Measurements from ENCODE around the gene JAKMIP1. TPM values are rescaled to one million over a fixed set of nuclear protein-coding genes. Genes with fewer than 3 reads are reported as not detected.

The JAKMIP1 gene
- total RNA-seq, 3 donors from 2014 or later, result 0.66 to 0.88 (median 0.80) TPM

DNA sequence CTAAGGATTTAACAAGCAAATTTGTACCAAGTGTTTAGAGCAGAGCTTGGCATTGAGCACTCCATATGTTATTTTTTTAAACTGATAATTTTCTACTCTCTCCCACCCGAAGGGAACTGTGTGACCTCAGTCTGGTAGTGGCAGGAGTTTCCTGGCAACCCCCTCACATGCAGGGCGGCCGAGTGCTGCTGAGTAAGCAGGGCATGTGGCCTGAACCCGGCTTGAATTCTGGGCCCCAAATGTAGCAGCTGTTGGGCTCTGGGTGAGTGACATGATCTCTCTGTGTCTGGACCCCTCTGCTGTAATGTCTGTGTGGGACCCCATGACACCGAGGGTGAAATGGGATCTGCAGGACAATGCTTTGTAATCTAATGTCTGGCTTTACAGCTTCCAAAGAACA, 168.5 kb downstream of the JAKMIP1 start:
- Histone ChIP-seq H3K9me3 (no peaks in the 10 kb centered on the region), H3K27ac (no peak overlapping the region), H3K36me3 (no peaks in the 10 kb centered on the region), H3K27me3 (no peaks in the 10 kb centered on the region), H3K4me3 (no peak overlapping the region), H3K4me1 (no peaks in the 10 kb centered on the region)
- intact Hi-C loops (cut with DNase I; ENCODE audit: low total_unique reads), result no loop called here
- DNase-seq (ENCODE audit: low spot score in 2 of 2), result no peak
- TF ChIP-seq POLR2A (IDR thresholded peaks at IDR 0.05), result no peak
- TF ChIP-seq, protein P1, sequence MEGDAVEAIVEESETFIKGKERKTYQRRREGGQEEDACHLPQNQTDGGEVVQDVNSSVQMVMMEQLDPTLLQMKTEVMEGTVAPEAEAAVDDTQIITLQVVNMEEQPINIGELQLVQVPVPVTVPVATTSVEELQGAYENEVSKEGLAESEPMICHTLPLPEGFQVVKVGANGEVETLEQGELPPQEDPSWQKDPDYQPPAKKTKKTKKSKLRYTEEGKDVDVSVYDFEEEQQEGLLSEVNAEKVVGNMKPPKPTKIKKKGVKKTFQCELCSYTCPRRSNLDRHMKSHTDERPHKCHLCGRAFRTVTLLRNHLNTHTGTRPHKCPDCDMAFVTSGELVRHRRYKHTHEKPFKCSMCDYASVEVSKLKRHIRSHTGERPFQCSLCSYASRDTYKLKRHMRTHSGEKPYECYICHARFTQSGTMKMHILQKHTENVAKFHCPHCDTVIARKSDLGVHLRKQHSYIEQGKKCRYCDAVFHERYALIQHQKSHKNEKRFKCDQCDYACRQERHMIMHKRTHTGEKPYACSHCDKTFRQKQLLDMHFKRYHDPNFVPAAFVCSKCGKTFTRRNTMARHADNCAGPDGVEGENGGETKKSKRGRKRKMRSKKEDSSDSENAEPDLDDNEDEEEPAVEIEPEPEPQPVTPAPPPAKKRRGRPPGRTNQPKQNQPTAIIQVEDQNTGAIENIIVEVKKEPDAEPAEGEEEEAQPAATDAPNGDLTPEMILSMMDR (IDR thresholded peaks at IDR 0.05), result no peak
- no peak for TF ChIP-seq POLR2AphosphoS5 (IDR thresholded peaks at IDR 0.05)

DNA sequence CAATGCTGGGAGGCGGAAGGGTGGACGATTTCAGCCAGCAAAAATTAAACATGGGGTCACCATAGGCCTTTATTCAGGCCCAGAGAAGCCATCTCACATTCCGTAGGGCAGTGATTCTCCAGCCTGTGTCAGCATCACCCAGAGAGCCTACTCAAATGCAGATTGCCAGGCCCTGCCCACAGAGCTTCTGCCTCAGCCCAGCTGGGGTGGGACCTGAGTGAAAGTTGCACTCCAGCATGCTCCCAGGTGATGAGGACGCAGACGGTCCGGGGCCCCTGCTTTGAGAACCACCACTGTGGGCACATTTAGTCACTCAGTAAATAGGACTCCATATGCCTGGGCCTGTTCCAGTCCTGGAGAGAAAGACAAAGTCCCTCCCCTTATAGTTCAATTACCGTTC, 169.7 kb downstream of the JAKMIP1 start:
- TF ChIP-seq POLR2A (IDR thresholded peaks at IDR 0.05) (no peak), POLR2AphosphoS5 (IDR thresholded peaks at IDR 0.05) (no peak)
- TF ChIP-seq, protein P1 (IDR thresholded peaks at IDR 0.05), result no peak
- intact Hi-C loops (cut with DNase I; ENCODE audit: low total_unique reads), result no loop called here
- H3K4me3 ChIP-seq, result no peak overlapping the region

DNA sequence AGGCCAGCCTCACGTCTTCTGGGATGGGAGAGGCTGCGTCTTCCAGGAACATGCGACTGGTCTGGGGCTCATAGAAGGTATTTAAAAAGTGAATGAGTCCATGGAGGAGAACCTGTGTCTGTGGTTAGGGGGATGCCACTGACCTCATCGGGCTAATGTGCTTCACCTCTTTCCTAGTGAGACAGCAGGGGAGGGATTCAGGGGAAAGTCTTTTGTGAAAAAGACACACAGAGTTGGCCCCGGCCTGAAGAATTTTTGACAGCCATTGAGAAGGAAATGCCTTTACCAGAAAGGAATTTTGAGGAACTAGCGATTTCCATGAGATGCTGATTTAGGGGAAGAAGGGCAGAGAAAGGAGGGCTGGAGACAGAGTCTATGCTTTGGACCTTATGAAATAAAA, 171.1 kb downstream of the JAKMIP1 start:
- no peak for DNase-seq (ENCODE audit: low spot score in 2 of 2)
- Histone ChIP-seq H3K4me1 (no peaks in the 10 kb centered on the region), H3K9me3 (no peaks in the 10 kb centered on the region), H3K36me3 (no peaks in the 10 kb centered on the region), H3K4me3 (no peak overlapping the region), H3K27me3 (no peaks in the 10 kb centered on the region), H3K27ac (no peak overlapping the region)
- intact Hi-C loops (cut with DNase I; ENCODE audit: low total_unique reads), result loop anchor here (5.0 kb wide), 1 partner anchor 1852 kb away; no protein-coding TSS in a partner anchor
- TF ChIP-seq POLR2AphosphoS5 (IDR thresholded peaks at IDR 0.05), result no peak
- TF ChIP-seq, protein P1 (IDR thresholded peaks at IDR 0.05), result no peak
- TF ChIP-seq POLR2A (IDR thresholded peaks at IDR 0.05), result no peak

More for the DNA sequence above, 169.7 kb downstream of the JAKMIP1 start:
- H3K27me3 ChIP-seq, result no peaks in the 10 kb centered on the region
- no peak for DNase-seq (ENCODE audit: low spot score in 2 of 2)
- H3K4me1 ChIP-seq, result no peaks in the 10 kb centered on the region
- H3K9me3 ChIP-seq, result no peaks in the 10 kb centered on the region
- H3K36me3 ChIP-seq, result no peaks in the 10 kb centered on the region
- no peak overlapping the region for H3K27ac ChIP-seq

DNA sequence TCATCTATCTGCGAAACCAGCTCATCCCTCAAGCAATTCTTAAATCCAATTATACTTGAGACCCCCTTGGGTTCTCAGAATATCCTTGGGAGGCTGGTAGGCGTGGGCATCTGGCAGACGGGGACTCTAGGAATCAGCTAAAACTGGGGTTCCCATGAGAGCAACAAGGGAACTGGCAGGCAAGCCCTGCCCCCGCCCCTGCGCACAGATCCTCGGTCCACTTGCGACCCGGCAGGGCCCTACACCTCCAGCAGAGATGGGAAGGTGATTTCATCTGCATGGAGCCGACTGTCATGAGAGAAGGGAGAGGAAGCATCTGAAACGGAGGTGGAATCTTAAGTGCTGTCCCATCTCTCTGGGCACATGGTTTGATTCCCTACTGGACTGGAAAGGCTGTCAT, 172.2 kb downstream of the JAKMIP1 start:
- H3K9me3 ChIP-seq, result no peaks in the 10 kb centered on the region
- intact Hi-C loops (cut with DNase I; ENCODE audit: low total_unique reads), result loop anchor here (5.0 kb wide), 1 partner anchor 1851 kb away; no protein-coding TSS in a partner anchor
- no peaks in the 10 kb centered on the region for H3K4me1 ChIP-seq
- no peak for TF ChIP-seq POLR2A (IDR thresholded peaks at IDR 0.05)
- no peak for TF ChIP-seq POLR2AphosphoS5 (IDR thresholded peaks at IDR 0.05)
- TF ChIP-seq, protein P1 (IDR thresholded peaks at IDR 0.05), result no peak
- DNase-seq (ENCODE audit: low spot score in 2 of 2), result no peak
- H3K27ac ChIP-seq, result no peak overlapping the region
- no peak overlapping the region for H3K4me3 ChIP-seq
- H3K36me3 ChIP-seq, result no peaks in the 10 kb centered on the region
- H3K27me3 ChIP-seq, result no peaks in the 10 kb centered on the region

DNA sequence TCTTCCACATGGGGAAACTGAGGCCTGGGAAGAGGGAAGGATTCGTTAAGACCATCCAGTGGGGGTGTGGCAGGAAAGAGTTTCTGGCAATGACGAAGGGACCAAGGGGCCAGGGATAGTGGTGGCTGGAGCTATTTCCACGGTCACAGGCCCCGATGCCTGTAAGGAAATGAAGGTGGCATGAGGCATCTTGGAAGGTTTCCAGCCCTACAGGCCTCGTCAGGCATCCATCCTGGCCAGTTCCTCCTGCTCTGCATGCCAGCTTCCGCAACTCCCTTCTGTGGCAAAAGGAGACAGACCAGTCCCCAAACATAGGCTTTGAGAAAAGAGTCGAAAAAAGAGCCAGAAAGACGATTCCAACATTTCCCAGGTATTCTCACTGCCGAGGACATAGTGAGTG, 173.0 kb downstream of the JAKMIP1 start:
- intact Hi-C loops (cut with DNase I; ENCODE audit: low total_unique reads), result loop anchor here (5.0 kb wide), 1 partner anchor 1850 kb away; no protein-coding TSS in a partner anchor
- no peak overlapping the region for H3K4me3 ChIP-seq
- no peaks in the 10 kb centered on the region for H3K9me3 ChIP-seq
- H3K36me3 ChIP-seq, result no peaks in the 10 kb centered on the region
- peak in 1 of 2 donors; percentile 51 for DNase-seq (ENCODE audit: low spot score in 2 of 2)
- no peaks in the 10 kb centered on the region for H3K27me3 ChIP-seq
- no peaks in the 10 kb centered on the region for H3K4me1 ChIP-seq
- TF ChIP-seq POLR2AphosphoS5 (IDR thresholded peaks at IDR 0.05) (no peak), POLR2A (IDR thresholded peaks at IDR 0.05) (no peak)
- TF ChIP-seq, protein P1 (IDR thresholded peaks at IDR 0.05), result no peak
- no peak overlapping the region for H3K27ac ChIP-seq

Measured in breast epithelium (tissue), 4 donors.